ENCODE data around the gene SPATA17. TPM values are rescaled to one million over a fixed set of nuclear protein-coding genes. Genes with fewer than 3 reads are reported as not detected.

SPATA17 gene
- total and polyA plus RNA-seq, 10 of the 15 experiments (the other 5 are each of a cell fraction or from before 2014, with no cell fraction given): 0.08 to 0.27 (median 0.11) TPM; not detected in 6

DNA sequence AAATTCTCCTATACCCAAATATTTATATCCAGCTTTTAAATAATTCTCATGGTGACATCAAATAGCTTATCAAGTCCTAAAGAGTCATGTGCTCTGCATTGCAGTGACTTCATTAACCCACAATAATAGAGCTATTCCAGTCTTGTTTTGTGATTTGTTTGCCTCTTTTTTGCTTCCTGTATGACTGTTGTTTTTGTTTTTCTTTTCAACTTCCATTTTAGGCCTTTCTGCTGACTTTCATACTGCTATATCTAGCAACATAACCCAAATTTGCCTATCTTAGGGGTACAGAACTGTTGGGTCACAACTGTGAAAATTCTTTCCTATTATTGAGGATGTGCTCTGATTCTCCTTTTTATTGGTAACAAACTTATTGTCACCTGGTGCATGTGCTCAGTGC is 30.3 kb downstream of the SPATA17 start:
- H3K36me3 ChIP-seq (ENCODE audit: control insufficient read depth in 2 of 2, insufficient read depth in 2 of 2, low read length in 1 of 2): no peaks in the 10 kb centered on the region
- H3K27me3 ChIP-seq (replicated peaks in 1 of 2; ENCODE audit: control insufficient read depth in 2 of 2, insufficient read depth in 2 of 2, low read length in 1 of 2): no peaks in the 10 kb centered on the region
- intact Hi-C loops (cut with micrococcal nuclease; ENCODE audit: unreplicated experiment): loop anchor here (5.0 to 10.0 kb wide), 3 partner anchors 337 to 699 kb away; no protein-coding TSS in a partner anchor
- FAIRE-seq: no peak
- H3K4me3 ChIP-seq: no peak overlapping the region
- DNase-seq (ENCODE audit: low read depth, low spot score): no peak
- H3K9me3 ChIP-seq (replicated peaks; ENCODE audit: control insufficient read depth, insufficient read depth, low read length): no peaks in the 10 kb centered on the region
- in situ Hi-C loops (cut with MboI): no loop called here
- H3K4me1 ChIP-seq (ENCODE audit: control insufficient read depth, insufficient read depth, low read length): no peaks in the 10 kb centered on the region
- SMC1A ChIA-PET (ENCODE audit: uncharacterized antibody, unreplicated experiment): interaction anchor here (0.6 to 1.7 kb wide), 4 partner anchors 9 to 912 kb away, joined by 3 to 7 read pairs (median 4); no protein-coding TSS in a partner anchor
- H3K27ac ChIP-seq (ENCODE audit: control insufficient read depth, insufficient read depth): no peak overlapping the region
- RAD21 ChIA-PET (ENCODE audit: unreplicated experiment): interaction anchor here (0.7 to 1.2 kb wide), 2 partner anchors 30 to 37 kb away, joined by 3 read pairs; partner anchors contain the start of genes GPATCH2 and SPATA17
- CTCF ChIA-PET: interaction anchor here (1.0 to 2.1 kb wide), 11 partner anchors 8 to 1440 kb away, joined by 3 to 10 read pairs (median 4); no protein-coding TSS in a partner anchor
- no peaks in the 10 kb centered on the region for H3K79me2 ChIP-seq (ENCODE audit: control insufficient read depth, insufficient read depth, low read length)
- no peaks in the 10 kb centered on the region for H4K20me1 ChIP-seq (ENCODE audit: control insufficient read depth, insufficient read depth)
- ATAC-seq: no peak
- H3K9ac ChIP-seq (ENCODE audit: control insufficient read depth, insufficient read depth, low read length): no peak overlapping the region
- POLR2A ChIA-PET: no interaction called here
- TF ChIP-seq KLF5 (IDR thresholded peaks at IDR 0.05; ENCODE audit: partially characterized antibody) (no peak), POLR2AphosphoS2 (IDR thresholded peaks at IDR 0.05; ENCODE audit: low read depth, low read length) (no peak), MXI1 (IDR thresholded peaks at IDR 0.05; ENCODE audit: low read depth, low read length) (no peak), JUNB (IDR thresholded peaks at IDR 0.05) (no peak)
- TF ChIP-seq, protein P1, sequence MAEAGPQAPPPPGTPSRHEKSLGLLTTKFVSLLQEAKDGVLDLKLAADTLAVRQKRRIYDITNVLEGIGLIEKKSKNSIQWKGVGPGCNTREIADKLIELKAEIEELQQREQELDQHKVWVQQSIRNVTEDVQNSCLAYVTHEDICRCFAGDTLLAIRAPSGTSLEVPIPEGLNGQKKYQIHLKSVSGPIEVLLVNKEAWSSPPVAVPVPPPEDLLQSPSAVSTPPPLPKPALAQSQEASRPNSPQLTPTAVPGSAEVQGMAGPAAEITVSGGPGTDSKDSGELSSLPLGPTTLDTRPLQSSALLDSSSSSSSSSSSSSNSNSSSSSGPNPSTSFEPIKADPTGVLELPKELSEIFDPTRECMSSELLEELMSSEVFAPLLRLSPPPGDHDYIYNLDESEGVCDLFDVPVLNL (IDR thresholded peaks at IDR 0.05; ENCODE audit: low read depth, low read length): no peak
- TF ChIP-seq, protein P2, sequence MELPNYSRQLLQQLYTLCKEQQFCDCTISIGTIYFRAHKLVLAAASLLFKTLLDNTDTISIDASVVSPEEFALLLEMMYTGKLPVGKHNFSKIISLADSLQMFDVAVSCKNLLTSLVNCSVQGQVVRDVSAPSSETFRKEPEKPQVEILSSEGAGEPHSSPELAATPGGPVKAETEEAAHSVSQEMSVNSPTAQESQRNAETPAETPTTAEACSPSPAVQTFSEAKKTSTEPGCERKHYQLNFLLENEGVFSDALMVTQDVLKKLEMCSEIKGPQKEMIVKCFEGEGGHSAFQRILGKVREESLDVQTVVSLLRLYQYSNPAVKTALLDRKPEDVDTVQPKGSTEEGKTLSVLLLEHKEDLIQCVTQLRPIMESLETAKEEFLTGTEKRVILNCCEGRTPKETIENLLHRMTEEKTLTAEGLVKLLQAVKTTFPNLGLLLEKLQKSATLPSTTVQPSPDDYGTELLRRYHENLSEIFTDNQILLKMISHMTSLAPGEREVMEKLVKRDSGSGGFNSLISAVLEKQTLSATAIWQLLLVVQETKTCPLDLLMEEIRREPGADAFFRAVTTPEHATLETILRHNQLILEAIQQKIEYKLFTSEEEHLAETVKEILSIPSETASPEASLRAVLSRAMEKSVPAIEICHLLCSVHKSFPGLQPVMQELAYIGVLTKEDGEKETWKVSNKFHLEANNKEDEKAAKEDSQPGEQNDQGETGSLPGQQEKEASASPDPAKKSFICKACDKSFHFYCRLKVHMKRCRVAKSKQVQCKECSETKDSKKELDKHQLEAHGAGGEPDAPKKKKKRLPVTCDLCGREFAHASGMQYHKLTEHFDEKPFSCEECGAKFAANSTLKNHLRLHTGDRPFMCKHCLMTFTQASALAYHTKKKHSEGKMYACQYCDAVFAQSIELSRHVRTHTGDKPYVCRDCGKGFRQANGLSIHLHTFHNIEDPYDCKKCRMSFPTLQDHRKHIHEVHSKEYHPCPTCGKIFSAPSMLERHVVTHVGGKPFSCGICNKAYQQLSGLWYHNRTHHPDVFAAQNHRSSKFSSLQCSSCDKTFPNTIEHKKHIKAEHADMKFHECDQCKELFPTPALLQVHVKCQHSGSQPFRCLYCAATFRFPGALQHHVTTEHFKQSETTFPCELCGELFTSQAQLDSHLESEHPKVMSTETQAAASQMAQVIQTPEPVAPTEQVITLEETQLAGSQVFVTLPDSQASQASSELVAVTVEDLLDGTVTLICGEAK (IDR thresholded peaks at IDR 0.05; ENCODE audit: borderline replicate concordance): no peak
- H3K4me2 ChIP-seq (ENCODE audit: control insufficient read depth, insufficient read depth): no peak overlapping the region
- no peak overlapping the region for H2AFZ ChIP-seq (ENCODE audit: control insufficient read depth, low read depth, low read length)
- no TSS peak for BruUV-seq (replicated peaks)

All from GM12878 (cell line).